DND-41 (cell line): ENCODE measurements around the gene PTPMT1.
A peak's percentile ranks its signal among the peaks of the same experiment; 100 is the strongest.

Experiments used
- ATAC-seq: fragments of 200-7000 bp; cut with Tn5 transposase; 3 replicates; pipeline ENCODE4 v1.9.1; 2021; ENCODE audit warnings: low read depth; ENCODE audit not compliant: insufficient read depth
- DNase-seq: peaks from one replicate; pipeline ENCODE4 v3.0.0-alpha.2; 2020
- H2AFZ ChIP-seq: 2 replicates; pipeline ENCODE4 v1.6.0; 2012; ENCODE audit warnings: low read depth, low read length
- H3K27ac ChIP-seq: 2 replicates; pipeline ENCODE4 v1.5.1; 2012; ENCODE audit warnings: low read length, inconsistent platforms
- H3K27me3 ChIP-seq: fragments of 200-600 bp; sonication (generic); 2 replicates; pipeline ENCODE4 v1.6.0; 2012; ENCODE audit warnings: low read length, mild to moderate bottlenecking, inconsistent platforms; ENCODE audit not compliant: insufficient read depth, poor library complexity
- H3K36me3 ChIP-seq: 2 replicates; pipeline ENCODE4 v1.5.1; 2012; ENCODE audit warnings: low read length, inconsistent platforms; ENCODE audit not compliant: insufficient read depth
- H3K4me1 ChIP-seq: 2 replicates; pipeline ENCODE4 v1.5.1; 2012; ENCODE audit warnings: mild to moderate bottlenecking, low read length; ENCODE audit not compliant: insufficient read depth
- H3K4me2 ChIP-seq: 2 replicates; pipeline ENCODE4 v1.6.0; 2012; ENCODE audit warnings: mild to moderate bottlenecking, moderate library complexity, low read length, inconsistent platforms; ENCODE audit not compliant: insufficient read depth
- H3K4me3 ChIP-seq, 2 experiments: fragments of 200-600 bp in 1 of 2; shearing (Covaris generic) in 1 of 2; 2 replicates each; pipeline ENCODE4 v1.5.1; 2012 to 2016; ENCODE audit warnings: inconsistent platforms in 2 of 2, low read length in 2 of 2, mild to moderate bottlenecking in 2 of 2, low read depth in 1 of 2, moderate library complexity in 1 of 2
- H3K79me2 ChIP-seq: 2 replicates; pipeline ENCODE4 v1.6.0; 2012; ENCODE audit warnings: low read length, inconsistent platforms; ENCODE audit not compliant: insufficient read depth
- H3K9ac ChIP-seq: 2 replicates; pipeline ENCODE4 v1.6.0; 2012; ENCODE audit warnings: low read depth, mild to moderate bottlenecking, inconsistent platforms, low read length, moderate library complexity
- H3K9me3 ChIP-seq: 2 replicates; pipeline ENCODE4 v1.5.1; 2012; ENCODE audit warnings: low read length, moderate library complexity, mild to moderate bottlenecking, inconsistent platforms; ENCODE audit not compliant: insufficient read depth, severe bottlenecking
- H4K20me1 ChIP-seq: 2 replicates; pipeline ENCODE4 v1.6.0; 2012; ENCODE audit warnings: low read length; ENCODE audit not compliant: insufficient read depth
- EZH2 ChIP-seq: IDR thresholded peaks from 3 replicates; pipeline ENCODE4 v1.6.1; 2012; ENCODE audit warnings: borderline replicate concordance, low read depth, mild to moderate bottlenecking, moderate library complexity, low read length, inconsistent platforms; ENCODE audit not compliant: severe bottlenecking
- TF ChIP-seq, protein P1 (sequence below): IDR thresholded peaks from 2 replicates; pipeline ENCODE4 v1.5.1; 2012; ENCODE audit warnings: borderline replicate concordance, low read length, moderate library complexity, mild to moderate bottlenecking; ENCODE audit not compliant: poor library complexity, severe bottlenecking; ENCODE audit errors: extremely low read depth

PTPMT1 gene

DNA sequence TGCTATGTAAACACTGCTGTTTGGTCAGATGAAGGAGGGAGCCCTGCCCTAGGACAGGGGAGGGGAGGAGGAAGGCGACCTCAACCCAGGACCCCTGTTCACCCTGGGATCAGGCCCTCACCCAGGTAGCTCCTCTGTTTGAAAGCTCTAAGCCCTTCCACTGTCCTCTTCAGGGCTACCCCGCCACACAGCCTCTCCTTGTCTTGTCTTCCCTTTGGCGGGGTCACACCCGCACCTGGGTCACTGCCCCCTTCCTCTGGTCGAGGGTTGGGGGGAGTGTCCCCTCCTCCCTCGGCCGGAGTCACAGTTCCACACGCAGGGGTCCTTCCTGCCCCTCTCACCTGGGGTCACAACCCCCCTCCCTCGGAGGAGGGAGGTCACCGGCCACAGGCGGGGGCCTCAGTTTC lies 463 bp upstream of the PTPMT1 start:
- Histone ChIP-seq H3K4me1 (peaks cover 34% of the 10 kb centered on the region), H4K20me1 (0 out of 2 replicates have a peak, but pooled peaks cover 3% of the 10 kb centered on the region), H2AFZ (peak overlapping the region; percentile 98), H3K4me3 (peak overlapping the region; percentile 90 to 100), H3K27ac (peak overlapping the region; percentile 94), H3K9me3 (no peaks in the 10 kb centered on the region), H3K27me3 (no peaks in the 10 kb centered on the region), H3K36me3 (peaks cover 21% of the 10 kb centered on the region), H3K4me2 (peak overlapping the region; percentile 97), H3K9ac (peak overlapping the region; percentile 99), H3K79me2 (peaks cover 55% of the 10 kb centered on the region)
- ATAC-seq (peak; percentile 18), DNase-seq (no peak)
- TF ChIP-seq EZH2, result no peak
- TF ChIP-seq, protein P1, sequence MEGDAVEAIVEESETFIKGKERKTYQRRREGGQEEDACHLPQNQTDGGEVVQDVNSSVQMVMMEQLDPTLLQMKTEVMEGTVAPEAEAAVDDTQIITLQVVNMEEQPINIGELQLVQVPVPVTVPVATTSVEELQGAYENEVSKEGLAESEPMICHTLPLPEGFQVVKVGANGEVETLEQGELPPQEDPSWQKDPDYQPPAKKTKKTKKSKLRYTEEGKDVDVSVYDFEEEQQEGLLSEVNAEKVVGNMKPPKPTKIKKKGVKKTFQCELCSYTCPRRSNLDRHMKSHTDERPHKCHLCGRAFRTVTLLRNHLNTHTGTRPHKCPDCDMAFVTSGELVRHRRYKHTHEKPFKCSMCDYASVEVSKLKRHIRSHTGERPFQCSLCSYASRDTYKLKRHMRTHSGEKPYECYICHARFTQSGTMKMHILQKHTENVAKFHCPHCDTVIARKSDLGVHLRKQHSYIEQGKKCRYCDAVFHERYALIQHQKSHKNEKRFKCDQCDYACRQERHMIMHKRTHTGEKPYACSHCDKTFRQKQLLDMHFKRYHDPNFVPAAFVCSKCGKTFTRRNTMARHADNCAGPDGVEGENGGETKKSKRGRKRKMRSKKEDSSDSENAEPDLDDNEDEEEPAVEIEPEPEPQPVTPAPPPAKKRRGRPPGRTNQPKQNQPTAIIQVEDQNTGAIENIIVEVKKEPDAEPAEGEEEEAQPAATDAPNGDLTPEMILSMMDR, result no peak

DNA sequence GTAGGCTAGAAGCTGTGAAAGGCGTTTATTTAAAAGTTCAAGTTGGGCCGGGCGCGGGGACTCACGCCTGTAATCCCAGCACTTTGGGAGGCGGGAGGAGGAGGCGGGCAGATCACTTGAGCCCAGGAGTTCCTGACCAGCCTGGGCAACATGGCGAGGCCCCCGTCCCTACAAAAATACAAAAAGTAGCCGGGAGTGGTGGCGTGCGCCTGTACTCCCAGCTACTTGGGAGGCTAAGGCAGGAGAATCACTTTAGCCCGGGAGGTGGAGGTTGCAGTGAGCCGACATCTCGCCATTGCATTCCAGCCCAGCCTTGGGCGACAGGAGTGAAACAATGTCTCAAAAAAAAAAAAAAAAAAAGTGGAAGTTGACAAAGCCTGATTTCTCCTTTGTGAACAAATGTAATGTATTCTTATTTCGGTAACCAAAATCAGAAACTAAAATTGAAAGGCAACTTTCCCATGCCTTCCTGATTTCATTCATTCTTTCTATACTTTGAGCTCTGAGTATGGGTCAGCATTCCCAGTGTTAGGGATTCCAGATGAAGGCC lies 825 bp downstream of the PTPMT1 start:
- Histone ChIP-seq H2AFZ (peak overlapping the region; percentile 98), H3K4me1 (peaks cover 34% of the 10 kb centered on the region), H3K4me3 (peak overlapping the region; percentile 90 to 100), H4K20me1 (0 out of 2 replicates have a peak, but pooled peaks cover 3% of the 10 kb centered on the region), H3K27ac (peak overlapping the region; percentile 94), H3K27me3 (no peaks in the 10 kb centered on the region), H3K9me3 (no peaks in the 10 kb centered on the region), H3K79me2 (peaks cover 67% of the 10 kb centered on the region), H3K9ac (peak overlapping the region; percentile 99), H3K36me3 (peaks cover 34% of the 10 kb centered on the region), H3K4me2 (peak overlapping the region; percentile 97)
- peak; percentile 19 for DNase-seq
- ATAC-seq, result no peak
- TF ChIP-seq EZH2, result no peak
- TF ChIP-seq, protein P1, result no peak

DNA sequence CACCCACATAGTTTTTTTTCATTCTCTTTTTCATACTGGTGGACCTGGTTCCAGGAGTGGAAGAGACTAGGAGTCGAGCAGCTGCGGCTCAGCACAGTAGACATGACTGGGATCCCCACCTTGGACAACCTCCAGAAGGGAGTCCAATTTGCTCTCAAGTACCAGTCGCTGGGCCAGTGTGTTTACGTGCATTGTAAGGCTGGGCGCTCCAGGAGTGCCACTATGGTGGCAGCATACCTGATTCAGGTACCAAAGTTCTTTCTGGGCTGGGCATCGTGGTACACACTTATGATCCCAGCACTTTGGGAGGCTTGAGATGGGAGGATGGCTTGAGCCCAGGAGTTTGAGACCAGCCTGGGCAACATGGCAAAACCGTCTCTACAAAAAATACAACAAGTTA lies 4.2 kb downstream of the PTPMT1 start:
- Histone ChIP-seq H2AFZ (no peak overlapping the region), H3K27me3 (no peaks in the 10 kb centered on the region), H3K4me3 (no peak overlapping the region), H3K9ac (no peak overlapping the region), H3K27ac (no peak overlapping the region), H3K79me2 (peaks cover 87% of the 10 kb centered on the region), H3K4me1 (peaks cover 28% of the 10 kb centered on the region), H3K36me3 (peaks cover 67% of the 10 kb centered on the region), H4K20me1 (peaks cover 13% of the 10 kb centered on the region; the same call in 1 of the 2 replicates), H3K4me2 (no peak overlapping the region), H3K9me3 (no peaks in the 10 kb centered on the region)
- DNase-seq (no peak), ATAC-seq (no peak)
- TF ChIP-seq, protein P1, result no peak
- TF ChIP-seq EZH2, result no peak
